COLO829 (cell line): ENCODE data around the gene FGGY.

Experiments
- DNase-seq: peaks from one replicate; pipeline ENCODE4 v3.0.0; 2012; ENCODE audit warnings: low spot score

The FGGY gene

GRCh38 chr1:59737638-59738037, 440.7 kb downstream of the FGGY start:
- no peak for DNase-seq

GRCh38 chr1:59738152-59738551, 441.3 kb downstream of the FGGY start:
- no peak for DNase-seq

- no peak for DNase-seq
Measured at GRCh38 chr1:59738591-59739015, 441.7 kb downstream of the FGGY start.

GRCh38 chr1:59739111-59739510, 442.2 kb downstream of the FGGY start:
- DNase-seq, result no peak

- no peak for DNase-seq
Measured at GRCh38 chr1:59742526-59742925, 445.6 kb downstream of the FGGY start.

- DNase-seq, result peak; percentile 54
Measured at GRCh38 chr1:59743324-59744091, 446.6 kb downstream of the FGGY start.

- no peak for DNase-seq
Measured at GRCh38 chr1:59747420-59748024, 450.6 kb downstream of the FGGY start.

GRCh38 chr1:59748123-59748522, 451.2 kb downstream of the FGGY start:
- DNase-seq, result no peak

- peak; percentile 86 for DNase-seq
Measured at GRCh38 chr1:59750328-59751003, 453.6 kb downstream of the FGGY start.

GRCh38 chr1:59751004-59751395, 454.1 kb downstream of the FGGY start:
- DNase-seq, result no peak

GRCh38 chr1:59751801-59752200, 454.9 kb downstream of the FGGY start:
- no peak for DNase-seq

GRCh38 chr1:59752556-59753414, 455.9 kb downstream of the FGGY start:
- DNase-seq, result peak; percentile 93

- DNase-seq, result no peak
Measured at GRCh38 chr1:59755069-59755685, 458.3 kb downstream of the FGGY start.

GRCh38 chr1:59757197-59757747, 460.4 kb downstream of the FGGY start:
- DNase-seq, result no peak

- peak; percentile 84 for DNase-seq
Measured at GRCh38 chr1:59759156-59759925, 462.4 kb downstream of the FGGY start.

- DNase-seq, result no peak
Measured at GRCh38 chr1:59761443-59761842, 464.5 kb downstream of the FGGY start.

- no peak for DNase-seq
Measured at GRCh38 chr1:59763418-59763817, 466.5 kb downstream of the FGGY start.

- no peak for DNase-seq
Measured at GRCh38 chr1:59765011-59765730, 468.3 kb downstream of the FGGY start.

GRCh38 chr1:59766227-59766855, 469.4 kb downstream of the FGGY start:
- DNase-seq, result no peak

GRCh38 chr1:59767119-59767518, 470.2 kb downstream of the FGGY start:
- DNase-seq, result no peak
